ENCODE measurements around the gene TEDC1.

DNA sequence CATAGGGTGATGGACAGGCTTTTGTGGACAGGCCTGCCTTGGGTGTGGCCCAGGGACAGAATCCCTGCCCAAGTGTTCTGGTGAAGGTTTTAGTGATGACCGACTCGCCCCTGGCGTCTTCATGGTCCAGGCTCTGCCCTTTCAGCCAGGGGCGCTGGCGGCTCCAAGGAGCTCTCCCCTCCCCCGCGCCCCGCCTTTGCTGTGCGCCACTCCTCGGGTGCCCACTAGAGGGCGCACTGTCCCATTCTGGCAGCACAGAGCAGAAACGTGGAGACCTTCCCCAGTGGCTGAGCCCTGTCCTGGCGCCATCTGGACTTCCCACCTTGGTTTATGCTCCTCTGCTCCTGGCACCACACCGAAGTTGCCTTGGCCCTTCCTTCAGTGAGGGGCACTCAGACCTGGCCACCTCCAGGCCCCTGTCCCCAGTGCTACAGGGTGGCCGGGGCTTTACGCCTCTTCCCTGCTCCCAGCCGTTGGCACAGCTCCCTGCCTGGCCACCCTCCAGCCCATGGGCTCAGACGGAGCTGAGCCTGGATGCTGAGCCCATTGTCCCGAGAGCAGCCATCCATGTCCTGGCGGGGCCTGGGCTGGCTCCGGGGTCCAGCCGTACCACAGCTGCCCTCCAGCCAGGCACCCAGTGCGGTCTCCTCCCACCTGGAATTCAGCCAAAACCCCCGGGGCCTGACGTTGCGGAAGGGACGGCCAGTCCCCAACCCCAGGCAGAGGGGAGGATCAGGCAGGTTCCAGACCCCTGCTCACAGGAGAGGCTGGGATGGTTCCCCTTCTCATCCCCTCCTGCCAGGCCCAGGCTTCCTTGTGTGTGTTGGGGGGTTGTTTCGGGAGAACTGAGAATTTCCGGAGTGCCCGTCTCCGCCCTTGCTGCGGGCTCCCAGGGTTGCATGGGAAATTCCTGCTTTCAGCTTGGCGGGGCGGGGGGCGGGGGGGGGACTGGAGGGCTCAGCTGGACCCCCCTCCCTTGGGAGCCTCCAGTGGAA is 9.9 kb upstream of the TEDC1 start:
- TF ChIP-seq CBFB (CRISPR knock-in tag; IDR thresholded peaks at IDR 0.05; ENCODE audit: low read depth) (no peak), GABPB1 (CRISPR knock-in tag; IDR thresholded peaks at IDR 0.05) (peak; percentile 41; the same call in 1 of the 2 replicates), ATF6 (CRISPR knock-in tag; IDR thresholded peaks at IDR 0.05) (no peak), MAX (CRISPR knock-in tag; IDR thresholded peaks at IDR 0.05) (peak; percentile 81; the same call in 1 of the 2 replicates), NR2C2 (CRISPR knock-in tag; IDR thresholded peaks at IDR 0.05) (no peak), CREB1 (CRISPR knock-in tag; IDR thresholded peaks at IDR 0.05) (no peak), ATF2 (CRISPR knock-in tag; IDR thresholded peaks at IDR 0.05; ENCODE audit: borderline replicate concordance, low read depth) (no peak), IRF2 (CRISPR knock-in tag; IDR thresholded peaks at IDR 0.05; ENCODE audit: borderline replicate concordance, low read depth) (no peak)
- TF ChIP-seq, protein P1, sequence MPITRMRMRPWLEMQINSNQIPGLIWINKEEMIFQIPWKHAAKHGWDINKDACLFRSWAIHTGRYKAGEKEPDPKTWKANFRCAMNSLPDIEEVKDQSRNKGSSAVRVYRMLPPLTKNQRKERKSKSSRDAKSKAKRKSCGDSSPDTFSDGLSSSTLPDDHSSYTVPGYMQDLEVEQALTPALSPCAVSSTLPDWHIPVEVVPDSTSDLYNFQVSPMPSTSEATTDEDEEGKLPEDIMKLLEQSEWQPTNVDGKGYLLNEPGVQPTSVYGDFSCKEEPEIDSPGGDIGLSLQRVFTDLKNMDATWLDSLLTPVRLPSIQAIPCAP (CRISPR knock-in tag; IDR thresholded peaks at IDR 0.05): no peak
- TF ChIP-seq, protein P2, sequence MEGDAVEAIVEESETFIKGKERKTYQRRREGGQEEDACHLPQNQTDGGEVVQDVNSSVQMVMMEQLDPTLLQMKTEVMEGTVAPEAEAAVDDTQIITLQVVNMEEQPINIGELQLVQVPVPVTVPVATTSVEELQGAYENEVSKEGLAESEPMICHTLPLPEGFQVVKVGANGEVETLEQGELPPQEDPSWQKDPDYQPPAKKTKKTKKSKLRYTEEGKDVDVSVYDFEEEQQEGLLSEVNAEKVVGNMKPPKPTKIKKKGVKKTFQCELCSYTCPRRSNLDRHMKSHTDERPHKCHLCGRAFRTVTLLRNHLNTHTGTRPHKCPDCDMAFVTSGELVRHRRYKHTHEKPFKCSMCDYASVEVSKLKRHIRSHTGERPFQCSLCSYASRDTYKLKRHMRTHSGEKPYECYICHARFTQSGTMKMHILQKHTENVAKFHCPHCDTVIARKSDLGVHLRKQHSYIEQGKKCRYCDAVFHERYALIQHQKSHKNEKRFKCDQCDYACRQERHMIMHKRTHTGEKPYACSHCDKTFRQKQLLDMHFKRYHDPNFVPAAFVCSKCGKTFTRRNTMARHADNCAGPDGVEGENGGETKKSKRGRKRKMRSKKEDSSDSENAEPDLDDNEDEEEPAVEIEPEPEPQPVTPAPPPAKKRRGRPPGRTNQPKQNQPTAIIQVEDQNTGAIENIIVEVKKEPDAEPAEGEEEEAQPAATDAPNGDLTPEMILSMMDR (IDR thresholded peaks at IDR 0.05): peak; percentile 97
